Testis (tissue), 2 donors: ENCODE data around the gene C2CD4D.
"Not testable (repeated sequence)": the region's sequence is repeated elsewhere in the genome, so short reads cannot be mapped to it uniquely, and the experiment has no call there.

ENCODE experiments used
- CTCF ChIP-seq, 3 experiments: fragments of 450-650 bp in 2 of 3; fragments of 200-600 bp in 1 of 3; sonication (generic) in 1 of 3; IDR thresholded peaks; one replicate each; pipeline ENCODE4 v1.5.1; 2016 to 2019; ENCODE audit warnings: antibody characterized with exemption in 3 of 3, mild to moderate bottlenecking in 2 of 3, moderate library complexity in 1 of 3
- POLR2A ChIP-seq: fragments of 450-650 bp; IDR thresholded peaks from one replicate; pipeline ENCODE4 v1.6.1; 2017; ENCODE audit warnings: antibody characterized with exemption, mild to moderate bottlenecking, moderate library complexity

- TF ChIP-seq CTCF (IDR thresholded peaks at IDR 0.05); POLR2A: not testable (repeated sequence)
These were observed 43.3 kb upstream of the C2CD4D start for GRCh38 chr1:151882918-151883317.
